Endothelial cell of umbilical vein (primary cell): ENCODE measurements around the gene CCDC92B.

Experiments used
- EZH2 ChIP-seq: IDR thresholded peaks from 2 replicates; pipeline ENCODE4 v1.6.1; 2012; ENCODE audit warnings: borderline replicate concordance, low read depth, mild to moderate bottlenecking, moderate library complexity, low read length, inconsistent platforms; ENCODE audit not compliant: severe bottlenecking
- POLR2A ChIP-seq: IDR thresholded peaks from 2 replicates; pipeline ENCODE4 v1.6.1; 2012; ENCODE audit warnings: low read depth, mild to moderate bottlenecking, control low read depth, low read length
- TF ChIP-seq, protein P1 (sequence below), 2 donors: IDR thresholded peaks; 1 replicate in 1 of 2; 2 replicates in 1 of 2; pipeline ENCODE4 v1.5.1; 2011; ENCODE audit warnings: low read length in 2 of 2, mild to moderate bottlenecking in 2 of 2, moderate library complexity in 2 of 2, control low read depth in 1 of 2, inconsistent platforms in 1 of 2, low read depth in 1 of 2; ENCODE audit not compliant: insufficient read depth in 1 of 2; ENCODE audit errors: extremely low read depth in 1 of 2

DNA sequence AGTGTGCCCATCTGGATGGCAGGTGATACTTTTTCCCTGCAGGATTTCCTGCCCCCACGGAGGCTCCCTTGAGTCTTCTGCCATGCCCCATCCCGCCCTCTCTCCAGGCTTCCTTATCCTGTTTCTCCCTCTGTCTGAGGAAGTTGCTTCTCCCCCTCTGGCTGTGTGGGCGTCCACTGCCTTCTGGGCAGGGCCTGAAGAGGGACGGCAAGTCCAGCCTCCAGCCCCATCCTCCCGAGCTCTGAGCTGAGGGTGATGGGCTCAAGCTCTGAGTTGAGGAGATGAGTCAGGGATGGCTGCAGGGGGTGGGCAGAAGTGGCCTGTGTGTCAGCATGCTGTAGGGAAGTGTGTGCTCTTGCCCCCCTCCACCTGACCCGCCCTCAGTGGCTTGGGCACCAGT is 32.6 kb upstream of the CCDC92B start:
- TF ChIP-seq EZH2 (no peak), POLR2A (no peak)
- TF ChIP-seq, protein P1, sequence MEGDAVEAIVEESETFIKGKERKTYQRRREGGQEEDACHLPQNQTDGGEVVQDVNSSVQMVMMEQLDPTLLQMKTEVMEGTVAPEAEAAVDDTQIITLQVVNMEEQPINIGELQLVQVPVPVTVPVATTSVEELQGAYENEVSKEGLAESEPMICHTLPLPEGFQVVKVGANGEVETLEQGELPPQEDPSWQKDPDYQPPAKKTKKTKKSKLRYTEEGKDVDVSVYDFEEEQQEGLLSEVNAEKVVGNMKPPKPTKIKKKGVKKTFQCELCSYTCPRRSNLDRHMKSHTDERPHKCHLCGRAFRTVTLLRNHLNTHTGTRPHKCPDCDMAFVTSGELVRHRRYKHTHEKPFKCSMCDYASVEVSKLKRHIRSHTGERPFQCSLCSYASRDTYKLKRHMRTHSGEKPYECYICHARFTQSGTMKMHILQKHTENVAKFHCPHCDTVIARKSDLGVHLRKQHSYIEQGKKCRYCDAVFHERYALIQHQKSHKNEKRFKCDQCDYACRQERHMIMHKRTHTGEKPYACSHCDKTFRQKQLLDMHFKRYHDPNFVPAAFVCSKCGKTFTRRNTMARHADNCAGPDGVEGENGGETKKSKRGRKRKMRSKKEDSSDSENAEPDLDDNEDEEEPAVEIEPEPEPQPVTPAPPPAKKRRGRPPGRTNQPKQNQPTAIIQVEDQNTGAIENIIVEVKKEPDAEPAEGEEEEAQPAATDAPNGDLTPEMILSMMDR (IDR thresholded peaks at IDR 0.05; ENCODE audit: extremely low read depth in 1 of 2, insufficient read depth in 1 of 2, low read depth in 1 of 2, low read length in 2 of 2), result no peak
